T-cell (primary cell): ENCODE results near the gene FBXW4. TPM values are rescaled to one million over a fixed set of nuclear protein-coding genes. Genes with fewer than 3 reads are reported as not detected.

ENCODE experiments used
- ATAC-seq, 4 experiments: fragments of 200-7000 bp in 3 of 4; fragments of 150-1000 bp in 1 of 4; cut with Tn5 transposase; replicated peaks in 1 of 4; 1 replicate in 3 of 4; 2 replicates in 1 of 4; pipeline ENCODE4 v1.10.0; 2021; ENCODE audit warnings: moderate library complexity in 3 of 4, mild to moderate bottlenecking in 2 of 4, moderate number of reproducible peaks in 1 of 4
- CTCF ChIA-PET, 2 donors: fragments of 300-600 bp; sonication (Branson Sonifier 250); formaldehyde crosslinking; loops; one replicate each; lab custom pipeline; 2022; ENCODE audit warnings: antibody characterized with exemption in 2 of 2; lab: Charles Lee
- POLR2A ChIA-PET, 2 donors: fragments of 300-600 bp; sonication (Branson Sonifier 250); formaldehyde crosslinking; loops; one replicate each; lab custom pipeline; 2022; ENCODE audit warnings: antibody characterized with exemption in 2 of 2; lab: Charles Lee
- DNase-seq, 35 experiments: peaks; one replicate each; pipeline versions ENCODE4 v3.0.0 to v3.0.0-alpha.2; 2013 to 2023
- H3K27ac ChIP-seq: one replicate; pipeline ENCODE4 v1.5.1; 2013; ENCODE audit warnings: low read length
- H3K27me3 ChIP-seq, 2 experiments: replicated peaks in 1 of 2; 1 replicate in 1 of 2; 2 replicates in 1 of 2; pipeline versions ENCODE4 v1.6.1 to v1.7.0; 2013; ENCODE audit warnings: low read length in 1 of 2, mixed read lengths in 1 of 2; ENCODE audit not compliant: control insufficient read depth in 2 of 2, insufficient read depth in 2 of 2; ENCODE audit errors: extremely low read depth in 1 of 2
- H3K36me3 ChIP-seq, 2 donors: 1 replicate in 1 of 2; 2 replicates in 1 of 2; pipeline versions ENCODE4 v1.6.1 to v1.7.0; 2013; ENCODE audit warnings: low read length in 1 of 2; ENCODE audit not compliant: control insufficient read depth in 2 of 2, insufficient read depth in 1 of 2; ENCODE audit errors: extremely low read depth in 1 of 2
- H3K4me1 ChIP-seq, 2 experiments: 1 replicate in 1 of 2; 2 replicates in 1 of 2; pipeline versions ENCODE4 v1.6.1 to v1.7.0; 2013; ENCODE audit warnings: low read length in 2 of 2, mixed read lengths in 1 of 2; ENCODE audit not compliant: insufficient read depth in 2 of 2, control insufficient read depth in 1 of 2; ENCODE audit errors: extremely low read depth in 1 of 2
- H3K4me3 ChIP-seq, 2 donors: 1 replicate in 1 of 2; 2 replicates in 1 of 2; pipeline versions ENCODE4 v1.5.1 to v1.7.0; 2013; ENCODE audit warnings: mild to moderate bottlenecking in 2 of 2, low read length in 1 of 2, moderate library complexity in 1 of 2; ENCODE audit not compliant: control insufficient read depth in 1 of 2; ENCODE audit errors: extremely low read depth in 1 of 2
- H3K9me3 ChIP-seq: 2 replicates; pipeline ENCODE4 v1.7.0; 2013
- H3K27ac Mint-ChIP-seq, 2 donors: one replicate each; pipeline ENCODE4 v1.8.0; 2020 to 2021; ENCODE audit warnings: mild to moderate bottlenecking in 2 of 2, mixed read lengths in 2 of 2
- H3K27me3 Mint-ChIP-seq, 2 donors: one replicate each; pipeline ENCODE4 v1.8.0; 2021 to 2022; ENCODE audit warnings: mixed read lengths in 2 of 2
- H3K36me3 Mint-ChIP-seq: one replicate; pipeline ENCODE4 v1.8.0; 2021; ENCODE audit warnings: mixed read lengths
- H3K4me1 Mint-ChIP-seq, 3 donors: one replicate each; pipeline ENCODE4 v1.8.0; 2020 to 2022; ENCODE audit warnings: mixed read lengths in 3 of 3, mild to moderate bottlenecking in 1 of 3
- H3K4me3 Mint-ChIP-seq, 3 donors: one replicate each; pipeline ENCODE4 v1.8.0; 2020 to 2022; ENCODE audit warnings: mild to moderate bottlenecking in 3 of 3, mixed read lengths in 3 of 3, moderate library complexity in 3 of 3
- H3K9me3 Mint-ChIP-seq, 3 donors: one replicate each; pipeline ENCODE4 v1.8.0; 2020 to 2022; ENCODE audit warnings: mixed read lengths in 3 of 3
- WGBS: methylation state at CpG from one replicate; pipeline ENCODE4 v1.1.5; 2013; ENCODE audit warnings: missing lambda C conversion rate; ENCODE audit not compliant: insufficient coverage; 5-methylcytosine and 5-hydroxymethylcytosine counted together
- total RNA-seq, 35 experiments: library from RNA in 6 of 35; stranded (reverse) in 6 of 35; fragments of 120-200 nt in 1 of 35; gene quantifications; one replicate each; pipeline versions ENCODE4 v1.2.1 to v1.2.4 and lab custom pipeline; 2013 to 2026

FBXW4 gene
- total RNA-seq, 5 donors from 2014 or later (not counting 1 experiment from before 2014, with no cell fraction given): 83.7 to 90.4 (median 86.9) TPM

DNA sequence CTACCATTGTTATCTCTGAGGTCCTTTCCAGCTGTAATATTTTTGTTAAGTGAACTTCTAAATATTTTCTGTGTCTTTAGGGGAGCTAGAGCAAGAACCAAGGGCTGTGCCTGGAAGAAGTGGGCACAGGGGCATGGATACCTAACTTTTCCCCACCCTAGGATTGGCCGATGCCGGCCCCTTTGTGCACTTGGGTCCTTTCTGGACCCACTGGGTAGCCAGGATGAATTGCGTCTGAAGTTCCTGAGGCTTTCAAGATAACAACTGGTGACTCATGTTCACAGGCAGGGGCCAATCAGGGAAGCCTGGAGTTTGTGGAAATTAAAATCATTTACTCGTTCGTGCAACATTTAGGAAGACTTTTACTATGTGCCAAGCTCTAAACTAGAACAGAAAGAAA lies 106.1 kb downstream of the FBXW4 start:
- CTCF ChIA-PET: no interaction called here
- WGBS: 100% methylated on average over 4 of the region's 5 CpGs
- Histone ChIP-seq H3K4me1 (peaks cover 3 to 20% of the 10 kb centered on the region in 2 experiments), H3K4me3 (peak overlapping the region; percentile 95 to 97), H3K27me3 (peaks cover 0 to 3% of the 10 kb centered on the region in 2 experiments), H3K27ac (no peak overlapping the region), H3K9me3 (no peaks in the 10 kb centered on the region), H3K36me3 (peaks cover 2 to 12% of the 10 kb centered on the region in 2 donors)
- ATAC-seq (no peak), DNase-seq (no peak)
- no peaks in the 10 kb centered on the region for H3K9me3 Mint-ChIP-seq
- peaks cover 25 to 40% (median 29%) of the 10 kb centered on the region in 3 donors for H3K4me1 Mint-ChIP-seq
- peaks cover 12% of the 10 kb centered on the region for H3K36me3 Mint-ChIP-seq
- POLR2A ChIA-PET: no interaction called here
- peak overlapping the region; percentile 92 to 94 (median 93) for H3K4me3 Mint-ChIP-seq
- peaks cover 0 to 2% of the 10 kb centered on the region in 2 donors for H3K27me3 Mint-ChIP-seq
- H3K27ac Mint-ChIP-seq: no peak overlapping the region

DNA sequence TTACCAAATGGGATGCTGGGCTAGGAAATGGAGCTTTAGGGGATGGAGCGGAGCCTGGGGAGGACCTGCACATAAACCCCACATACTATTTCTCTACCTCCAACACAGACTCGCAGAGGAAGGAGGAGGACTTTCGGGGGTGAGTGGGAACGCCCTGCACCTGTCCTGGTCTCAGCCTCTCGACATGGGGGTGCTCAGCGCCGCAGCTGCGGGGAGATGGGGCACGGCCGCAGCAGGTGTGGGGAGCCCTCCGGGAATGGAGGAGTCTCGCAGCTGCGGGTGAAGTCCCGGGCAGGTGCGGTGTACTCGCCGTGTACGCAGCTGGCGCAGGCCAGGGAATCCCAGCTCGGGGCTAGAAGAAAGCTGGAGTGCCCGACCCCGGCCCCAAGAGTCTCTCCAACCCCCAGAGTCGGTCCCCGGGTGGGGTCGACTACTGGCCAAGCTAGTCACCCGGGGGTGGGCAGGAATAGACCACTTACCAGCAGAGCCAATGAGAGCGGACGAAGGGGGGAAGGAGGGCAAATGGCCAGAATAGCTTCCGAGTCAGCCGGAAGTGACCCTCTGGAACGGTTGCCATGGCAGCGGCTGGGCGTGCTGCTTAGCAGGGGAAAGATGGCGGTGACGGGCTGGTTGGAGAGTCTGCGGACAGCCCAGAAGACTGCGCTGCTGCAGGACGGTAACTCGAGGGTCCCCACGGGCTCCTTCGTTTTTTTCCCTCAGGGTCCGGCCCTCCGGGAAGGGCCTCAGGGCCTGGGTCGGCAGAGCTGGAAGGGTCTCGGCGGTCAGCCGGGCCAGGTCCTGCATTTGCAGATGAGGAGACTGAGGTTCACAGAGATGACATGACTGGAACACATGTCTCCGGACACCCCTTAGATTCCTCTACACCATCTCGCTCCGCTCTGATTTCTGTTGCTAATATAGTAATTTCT lies 107.0 kb downstream of the FBXW4 start, which contains the start of the genes DPCD and POLL:
DPCD (plus strand) TSS at position 597 of the 929 bp plus-strand sequence; CDS start at position 613, 16 bp downstream.
POLL (minus strand) TSS at position 533 of the 929 bp plus-strand sequence. CDS start 897 bp downstream, outside the sequence.
- Histone ChIP-seq H3K36me3 (peaks cover 2 to 20% of the 10 kb centered on the region in 2 donors), H3K27me3 (peaks cover 0 to 3% of the 10 kb centered on the region in 2 experiments), H3K4me3 (peak within 1 kb of the TSS; percentile 95 to 97), H3K27ac (peak within 1 kb of the TSS; percentile 64), H3K4me1 (peaks cover 3 to 20% of the 10 kb centered on the region in 2 experiments), H3K9me3 (no peaks in the 10 kb centered on the region)
- peaks cover 25 to 40% (median 29%) of the 10 kb centered on the region in 3 donors for H3K4me1 Mint-ChIP-seq
- peak within 1 kb of the TSS; percentile 92 to 94 (median 93) for H3K4me3 Mint-ChIP-seq
- peaks cover 17% of the 10 kb centered on the region for H3K36me3 Mint-ChIP-seq
- peak within 1 kb of the TSS; percentile 76 to 85 for H3K27ac Mint-ChIP-seq
- POLR2A ChIA-PET: no interaction called here
- peak; percentile 91 to 98 (median 96) for ATAC-seq
- no peaks in the 10 kb centered on the region for H3K27me3 Mint-ChIP-seq
- WGBS: under 1% methylated on average over 34 of the region's 50 CpGs
- DNase-seq: peak; percentile 70 to 92 (median 84)
- no peaks in the 10 kb centered on the region for H3K9me3 Mint-ChIP-seq
- CTCF ChIA-PET: interaction anchor here in 1 of 2 donors (0.6 to 0.9 kb wide), 4 partner anchors 10 to 186 kb away, joined by 3 to 4 read pairs (median 3); no protein-coding TSS in a partner anchor

GRCh38 chr10:101585841-101586240 lies 109.1 kb downstream of the FBXW4 start:
- H3K36me3 Mint-ChIP-seq: peaks cover 21% of the 10 kb centered on the region
- Histone ChIP-seq H3K4me3 (no peak overlapping the region), H3K9me3 (no peaks in the 10 kb centered on the region), H3K27ac (no peak overlapping the region), H3K27me3 (no peaks in the 10 kb centered on the region), H3K36me3 (peaks cover 2 to 34% of the 10 kb centered on the region in 2 donors), H3K4me1 (peaks cover 3 to 20% of the 10 kb centered on the region in 2 experiments)
- ATAC-seq: no peak
- ChIA-PET POLR2A (interaction anchor here in 1 of 2 donors (0.6 kb wide), 1 partner anchor 10 kb away, joined by 10 read pairs; no protein-coding TSS in a partner anchor), CTCF (no interaction called here)
- peak overlapping the region in 2 of 3 donors; percentile 18 to 39 for H3K4me3 Mint-ChIP-seq
- no peak overlapping the region for H3K27ac Mint-ChIP-seq
- no peaks in the 10 kb centered on the region for H3K27me3 Mint-ChIP-seq
- peaks cover 25 to 40% (median 29%) of the 10 kb centered on the region in 3 donors for H3K4me1 Mint-ChIP-seq
- no peak for DNase-seq
- WGBS: 96% methylated on average over 9 of the region's 9 CpGs
- no peaks in the 10 kb centered on the region for H3K9me3 Mint-ChIP-seq

DNA sequence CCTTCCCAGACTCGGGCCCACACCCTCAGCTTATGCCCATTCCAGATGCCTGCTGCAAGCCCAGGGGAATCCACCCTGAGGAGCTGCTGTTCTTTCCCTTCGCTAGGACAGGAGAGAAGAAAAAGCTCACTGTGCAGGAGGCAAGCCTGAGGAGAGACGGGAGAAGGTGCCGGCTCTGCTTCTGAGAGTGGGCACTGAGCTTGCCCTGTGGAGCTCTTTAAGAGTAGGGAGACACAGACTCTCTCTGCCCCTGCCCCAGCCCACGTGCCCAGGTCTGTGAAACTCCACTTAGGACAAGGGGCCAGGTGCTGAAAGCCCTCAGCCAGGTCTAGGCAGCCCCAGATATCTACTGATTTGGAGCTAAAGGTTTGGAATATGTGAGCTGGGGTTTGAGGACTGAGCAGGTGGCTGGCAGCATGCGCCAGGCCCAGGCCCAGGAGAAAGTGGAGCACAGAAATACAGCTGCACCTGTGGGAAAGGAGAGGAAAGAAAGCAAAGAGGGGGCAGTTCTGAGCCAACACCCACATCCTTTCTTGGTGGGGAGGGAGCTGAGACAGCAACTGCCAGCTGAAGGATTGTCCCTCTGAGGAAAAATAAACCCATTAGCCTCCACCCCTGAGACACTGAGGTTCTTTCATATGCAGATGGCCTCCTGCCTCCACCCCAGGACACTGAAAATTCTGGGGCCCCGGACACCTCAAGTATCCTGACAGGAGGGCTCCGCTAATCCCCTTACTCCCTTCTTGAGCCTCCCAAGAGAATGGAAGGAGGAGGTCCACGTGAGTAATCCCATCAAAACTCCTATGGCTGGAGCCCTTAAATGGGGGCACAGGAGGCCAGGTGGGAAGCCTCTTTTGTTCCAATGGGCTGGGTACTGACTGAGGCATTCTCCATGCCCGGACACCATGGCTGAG lies 114.2 kb downstream of the FBXW4 start:
- Mint-ChIP-seq H3K4me1 (peaks cover 3 to 15% (median 5%) of the 10 kb centered on the region in 3 donors), H3K27ac (no peak overlapping the region), H3K4me3 (no peak overlapping the region), H3K9me3 (no peaks in the 10 kb centered on the region), H3K27me3 (no peaks in the 10 kb centered on the region), H3K36me3 (peaks cover 33% of the 10 kb centered on the region)
- Histone ChIP-seq H3K9me3 (no peaks in the 10 kb centered on the region), H3K4me3 (no peak overlapping the region), H3K27me3 (no peaks in the 10 kb centered on the region), H3K4me1 (no peaks in the 10 kb centered on the region), H3K36me3 (peaks cover 8 to 56% of the 10 kb centered on the region in 2 donors), H3K27ac (no peak overlapping the region)
- DNase-seq (no peak), ATAC-seq (no peak)
- CTCF ChIA-PET: interaction anchor here in 1 of 2 donors (0.8 kb wide), 1 partner anchor 39 kb away, joined by 3 read pairs; no protein-coding TSS in a partner anchor
- POLR2A ChIA-PET: no interaction called here
- WGBS: 87% methylated on average over 6 of the region's 10 CpGs

DNA sequence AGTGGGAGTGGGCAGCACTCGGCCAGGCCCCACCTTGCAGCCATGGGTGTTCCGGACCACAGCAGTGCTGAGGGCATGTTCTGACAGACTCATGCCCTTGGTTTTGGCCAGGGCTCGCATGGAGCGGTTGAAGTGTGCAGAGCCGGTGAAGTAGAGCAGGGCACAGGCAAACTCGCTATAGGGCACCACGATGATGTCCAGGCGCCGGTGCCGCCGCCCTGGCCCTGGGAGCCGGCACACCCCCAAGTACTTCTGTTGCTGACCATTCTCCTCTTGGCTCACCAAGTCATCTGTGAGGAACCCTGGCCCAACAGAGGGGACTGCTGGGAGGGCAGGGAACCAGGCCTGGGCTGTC lies 115.5 kb downstream of the FBXW4 start:
- DNase-seq (no peak), ATAC-seq (no peak)
- Histone ChIP-seq H3K36me3 (peaks cover 8 to 46% of the 10 kb centered on the region in 2 donors), H3K27ac (no peak overlapping the region), H3K4me3 (no peak overlapping the region), H3K9me3 (no peaks in the 10 kb centered on the region), H3K4me1 (no peaks in the 10 kb centered on the region), H3K27me3 (no peaks in the 10 kb centered on the region)
- ChIA-PET CTCF (interaction anchor here in 1 of 2 donors (0.6 kb wide), 1 partner anchor 34 kb away, joined by 4 read pairs; no protein-coding TSS in a partner anchor), POLR2A (no interaction called here)
- 93% methylated on average over 10 of the region's 12 CpGs for WGBS
- H3K9me3 Mint-ChIP-seq: no peaks in the 10 kb centered on the region
- peaks cover 0 to 9% (median 0%) of the 10 kb centered on the region in 3 donors for H3K4me1 Mint-ChIP-seq
- no peaks in the 10 kb centered on the region for H3K27me3 Mint-ChIP-seq
- H3K4me3 Mint-ChIP-seq: no peak overlapping the region
- H3K27ac Mint-ChIP-seq: no peak overlapping the region
- H3K36me3 Mint-ChIP-seq: peaks cover 27% of the 10 kb centered on the region
